ELR (cell line): ENCODE results near the gene COX6B2.

ENCODE experiments used
- DNase-seq: peaks from one replicate; pipeline ENCODE4 v3.0.0-alpha.2; 2015; ENCODE audit warnings: low read depth

The COX6B2 gene

GRCh38 chr19:55312621-55313512 is 41.7 kb downstream of the COX6B2 start:
- no peak for DNase-seq

- no peak for DNase-seq
These were observed 42.7 kb downstream of the COX6B2 start for GRCh38 chr19:55311797-55312196.

GRCh38 chr19:55311397-55311796 is 43.1 kb downstream of the COX6B2 start:
- DNase-seq, result no peak

GRCh38 chr19:55310498-55310897 is 44.0 kb downstream of the COX6B2 start:
- no peak for DNase-seq

GRCh38 chr19:55309448-55309847 is 45.1 kb downstream of the COX6B2 start:
- DNase-seq, result no peak

GRCh38 chr19:55308281-55308680 is 46.2 kb downstream of the COX6B2 start:
- DNase-seq, result no peak

- DNase-seq, result no peak
These were observed 47.8 kb downstream of the COX6B2 start for GRCh38 chr19:55306712-55307111.

GRCh38 chr19:55305983-55306562 is 48.4 kb downstream of the COX6B2 start:
- peak; percentile 35 for DNase-seq

GRCh38 chr19:55305491-55305890 is 49.0 kb downstream of the COX6B2 start:
- peak; percentile 57 for DNase-seq

GRCh38 chr19:55304980-55305379 is 49.5 kb downstream of the COX6B2 start:
- DNase-seq, result no peak

GRCh38 chr19:55304279-55304978 is 50.1 kb downstream of the COX6B2 start:
- DNase-seq, result peak; percentile 58

- no peak for DNase-seq
These were observed 51.0 kb downstream of the COX6B2 start for GRCh38 chr19:55303477-55303876.

GRCh38 chr19:55302318-55302703 is 52.2 kb downstream of the COX6B2 start:
- DNase-seq, result no peak

- peak; percentile 84 for DNase-seq
These were observed 52.8 kb downstream of the COX6B2 start for GRCh38 chr19:55301459-55302317.

GRCh38 chr19:55300886-55301458 is 53.5 kb downstream of the COX6B2 start:
- DNase-seq, result no peak

GRCh38 chr19:55299991-55300390 is 54.5 kb downstream of the COX6B2 start:
- DNase-seq, result no peak
